GM23338 (cell line): ENCODE data around the gene NUCB1. TPM values are rescaled to one million over a fixed set of nuclear protein-coding genes. Genes with fewer than 3 reads are reported as not detected.

ENCODE experiments used
- CREB1 ChIP-seq: fragments of 250-450 bp; sonication (Bioruptor Pico); IDR thresholded peaks from 2 replicates; pipeline ENCODE4 v1.5.0; 2020; ENCODE audit warnings: low read depth, mild to moderate bottlenecking, moderate library complexity
- JUNB ChIP-seq: IDR thresholded peaks from one replicate; pipeline ENCODE4 v1.6.1; 2016; ENCODE audit warnings: antibody characterized with exemption; ENCODE audit not compliant: unreplicated experiment
- NANOG ChIP-seq: IDR thresholded peaks from 2 replicates; pipeline ENCODE4 v1.6.1; 2016; ENCODE audit warnings: antibody characterized with exemption, borderline replicate concordance
- REST ChIP-seq: IDR thresholded peaks from one replicate; pipeline ENCODE4 v1.6.1; 2018; ENCODE audit warnings: antibody characterized with exemption; ENCODE audit not compliant: unreplicated experiment
- ZNF331 ChIP-seq: fragments of 250-450 bp; sonication (Bioruptor Pico); IDR thresholded peaks from 2 replicates; pipeline ENCODE4 v1.5.0; 2020; ENCODE audit warnings: low read depth, mild to moderate bottlenecking, moderate library complexity
- ZNF462 ChIP-seq: fragments of 250-450 bp; sonication (Bioruptor Pico); IDR thresholded peaks from 2 replicates; pipeline ENCODE4 v1.5.0; 2020; ENCODE audit warnings: mild to moderate bottlenecking, moderate library complexity
- polyA plus RNA-seq: library from polyadenylated mRNA; unstranded; fragments of >200 nt; fragmentation: Nextera tagmentation; extraction: Ambion mirVana; gene quantifications from 2 replicates; pipeline ENCODE4 v1.2.1, GENCODE V29; 2016
- total RNA-seq: library from RNA; depleted of rRNA; stranded (reverse); fragments of >200 nt; shearing (Covaris generic); gene quantifications from 2 replicates; pipeline ENCODE4 v1.2.3, GENCODE V29; 2014

The NUCB1 gene
- total and polyA plus RNA-seq, 2 experiments from 2014 or later = 57.1 to 163 TPM

DNA sequence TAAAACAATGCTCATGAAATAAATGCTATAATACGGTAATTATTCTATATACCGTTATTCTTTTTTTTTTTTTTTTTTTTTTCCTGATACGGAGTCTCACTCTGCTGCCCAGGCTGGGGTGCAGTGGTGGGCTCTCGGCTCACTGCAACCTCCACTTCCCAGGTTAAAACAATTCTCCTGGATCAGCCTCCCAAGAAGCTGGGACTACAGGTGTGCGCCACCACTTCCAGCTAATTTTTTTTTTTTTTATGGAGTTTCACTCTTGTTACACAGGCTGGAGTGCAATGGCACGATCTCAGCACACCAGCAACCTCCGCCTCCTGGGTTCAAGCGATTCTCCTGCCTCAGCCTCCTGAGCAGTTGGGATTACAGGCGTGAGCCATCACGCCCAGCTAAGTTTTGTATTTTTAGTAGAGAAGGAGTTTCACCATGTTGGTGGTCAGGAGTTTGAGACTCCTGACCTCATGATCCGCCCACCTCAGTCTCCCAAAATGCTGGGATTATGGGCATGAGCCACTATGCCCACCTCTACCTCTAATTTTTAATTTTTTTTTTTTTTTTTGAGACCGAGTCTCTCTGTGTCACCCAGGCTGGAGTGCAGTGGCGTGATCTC, 21.0 kb upstream of the NUCB1 start (continued):
- TF ChIP-seq ZNF462 (CRISPR knock-in tag) (no peak), JUNB (no peak), REST (no peak), NANOG (no peak), CREB1 (CRISPR knock-in tag) (no peak), ZNF331 (CRISPR knock-in tag) (no peak)
